Caki2 (cell line): Measurements from ENCODE around the gene DTX2. TPM values are rescaled to one million over a fixed set of nuclear protein-coding genes. Genes with fewer than 3 reads are reported as not detected.
"Not testable (repeated sequence)": the region's sequence is repeated elsewhere in the genome, so short reads cannot be mapped to it uniquely, and the experiment has no call there.

Source experiments
- DNase-seq: peaks from one replicate; pipeline ENCODE4 v3.0.0-alpha.2; 2015; ENCODE audit warnings: low read depth
- in situ Hi-C: cut with HindIII; loops from 2 replicates; pipeline ENCODE4 v1.10.0; 2016; ENCODE audit warnings: low sequenced_read_pairs, low pct_unique_long_range_greater_than_20kb, mixed read lengths
- total RNA-seq: library from RNA; depleted of rRNA; stranded (reverse); fragments of >200 nt; shearing (Covaris generic); gene quantifications from 2 replicates; pipeline ENCODE4 v1.2.3, GENCODE V29; 2014; ENCODE audit warnings: low replicate concordance; rRNA removed

The DTX2 gene
- total RNA-seq, 1 experiment from 2014 or later: 7.9 TPM

DNA sequence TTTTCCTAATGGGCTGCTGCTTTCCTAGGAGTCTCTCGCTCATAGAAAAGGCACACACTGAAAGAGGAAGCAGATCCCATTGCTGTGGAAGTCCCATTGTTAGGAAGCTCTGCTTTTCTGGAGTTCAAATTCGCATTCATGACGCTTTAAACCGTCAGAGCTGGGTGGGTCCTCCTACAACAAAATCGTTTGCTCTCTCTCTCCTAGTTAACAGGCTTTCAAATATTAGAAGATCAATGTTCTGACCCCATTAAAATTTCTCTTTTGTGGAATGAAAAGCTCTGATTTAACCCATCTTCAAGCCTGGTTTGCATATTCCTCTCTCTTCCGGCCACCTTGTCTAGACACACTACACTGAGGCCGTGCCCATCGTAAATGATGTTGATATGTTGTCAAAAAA, 81.7 kb downstream of the DTX2 start, which contains the start of gene SPDYE16:
TSS of gene SPDYE16 (minus strand) at position 101 of the 400 bp plus-strand sequence. CDS start 1,838 bp downstream, outside the sequence.
- DNase-seq, in situ Hi-C loops: not testable (repeated sequence)

DNA sequence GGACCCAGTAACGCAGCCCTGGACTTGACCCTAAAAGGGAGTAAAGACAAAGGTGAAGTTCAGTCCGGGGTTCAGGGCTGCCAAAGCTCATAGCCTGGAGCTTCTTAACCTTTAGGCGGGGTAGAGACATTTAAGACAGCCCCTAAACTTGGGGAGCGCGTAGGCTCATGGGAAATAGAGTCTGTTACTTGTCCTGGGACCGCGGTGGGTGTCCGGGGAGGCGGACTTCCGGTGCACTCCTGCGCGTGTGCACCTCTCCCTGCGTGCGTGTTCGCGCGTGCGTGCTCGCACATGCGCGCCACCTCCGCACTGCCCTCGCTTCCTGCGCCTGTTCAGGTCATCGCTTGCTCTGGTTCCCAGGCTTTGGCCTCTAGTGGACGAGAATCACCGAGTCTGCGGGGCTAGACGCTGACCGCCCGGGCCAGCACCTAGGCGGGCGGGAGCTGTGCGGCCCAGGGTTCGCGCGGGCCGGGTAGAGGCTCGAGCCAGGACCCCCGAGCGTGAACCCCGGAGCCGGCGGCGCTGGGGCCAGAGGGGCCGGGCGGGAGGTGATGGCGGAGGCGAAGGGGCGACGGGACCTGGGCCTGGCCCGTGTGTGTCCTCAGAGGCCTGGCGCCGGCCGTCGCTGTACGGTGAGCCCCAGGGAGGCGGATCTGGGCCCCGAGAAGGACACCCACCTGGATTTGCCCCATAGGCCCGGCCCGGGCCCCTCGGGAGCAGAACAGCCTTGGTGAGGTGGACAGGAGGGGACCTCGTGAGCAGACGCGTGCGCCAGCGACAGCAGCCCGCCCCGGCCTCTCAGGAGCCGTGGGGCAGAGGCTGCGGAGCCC, 87.7 kb downstream of the DTX2 start:
- peak; percentile 82 for DNase-seq
- in situ Hi-C loops: not testable (repeated sequence)

DNA sequence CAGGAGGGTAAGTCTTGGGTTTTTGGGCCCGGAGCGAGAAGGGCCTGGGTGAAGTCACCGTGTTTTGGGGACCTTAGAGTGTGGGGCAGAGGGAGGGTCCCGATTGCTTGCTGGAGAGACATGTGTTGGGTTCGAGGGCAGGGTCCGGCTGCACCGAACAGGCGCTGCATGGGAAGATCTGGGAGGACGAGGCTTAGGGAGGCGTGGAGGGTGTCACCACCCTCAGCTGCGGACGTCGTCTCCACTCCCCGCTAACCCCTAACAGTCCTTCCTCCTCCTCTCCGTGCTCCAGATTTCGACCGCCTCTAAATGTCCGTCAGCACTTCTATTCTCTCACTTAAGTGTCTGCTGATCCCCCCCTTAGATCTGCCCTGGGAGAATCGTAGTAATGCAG, 88.3 kb downstream of the DTX2 start:
- not testable (repeated sequence) for DNase-seq

DNA sequence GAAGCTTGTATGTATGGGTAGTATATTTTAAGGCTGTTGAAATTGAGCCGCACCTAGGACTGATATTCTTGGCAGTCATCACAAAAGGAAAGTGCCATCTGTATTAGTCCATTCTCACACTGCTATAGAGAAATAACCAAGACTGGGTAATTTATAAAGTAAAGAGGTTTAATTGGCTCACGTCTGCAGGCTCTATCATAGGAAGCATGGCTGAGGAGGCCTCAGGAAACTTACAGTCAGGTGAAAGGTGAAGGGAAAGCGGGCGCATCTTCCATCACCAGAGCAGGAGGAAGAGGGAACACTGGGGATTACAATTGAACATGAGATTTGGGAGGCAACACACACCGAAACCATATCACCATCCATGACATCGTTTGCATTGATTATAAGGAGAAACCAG, 90.5 kb downstream of the DTX2 start:
- in situ Hi-C loops, DNase-seq: not testable (repeated sequence)

More for the DNA sequence above, 88.3 kb downstream of the DTX2 start:
- in situ Hi-C loops: not testable (repeated sequence)

Other genes with a start within 250 kb of the DTX2 start
- gene HSPB1, start 159.0 kb upstream of the DTX2 start, total RNA-seq: 173 and 177 TPM in 2 replicates
- 63.4 and 73.1 TPM in 2 replicates for gene YWHAG, start 102.7 kb upstream of the DTX2 start, total RNA-seq
- 1.1 and 11.0 TPM in 2 replicates for gene SSC4D, start 52.0 kb upstream of the DTX2 start, total RNA-seq
- gene ZP3, start 36.8 kb upstream of the DTX2 start, total RNA-seq: 17.1 and 21.8 TPM in 2 replicates
- 0.64 and 2.5 TPM in 2 replicates for gene UPK3B, start 48.8 kb downstream of the DTX2 start, total RNA-seq
- 2.2 TPM in 1 of 2 replicates, not detected in the other for gene SPDYE16, start 81.6 kb downstream of the DTX2 start, total RNA-seq
- not detected in 2 replicates for gene POMZP3, start 165.6 kb downstream of the DTX2 start, total RNA-seq